Measurements from ENCODE around the gene OGFR.

Gene OGFR

GRCh38 chr20:62827311-62828038, 22.8 kb downstream of the OGFR start:
- no peak for DNase-seq

- DNase-seq = no peak
These were observed 23.4 kb downstream of the OGFR start for GRCh38 chr20:62828051-62828450.

- no peak for DNase-seq
These were observed 24.0 kb downstream of the OGFR start for GRCh38 chr20:62828511-62829230.

- no peak for DNase-seq
These were observed 24.9 kb downstream of the OGFR start for GRCh38 chr20:62829231-62830230.

- DNase-seq = no peak
These were observed 25.6 kb downstream of the OGFR start for GRCh38 chr20:62830251-62830650.

- no peak for DNase-seq
These were observed 26.2 kb downstream of the OGFR start for GRCh38 chr20:62830821-62831220.

GRCh38 chr20:62831361-62831788, 26.7 kb downstream of the OGFR start:
- DNase-seq = no peak

GRCh38 chr20:62831854-62832211, 27.2 kb downstream of the OGFR start:
- no peak for DNase-seq

- DNase-seq = peak; percentile 62
These were observed 27.7 kb downstream of the OGFR start for GRCh38 chr20:62832212-62832922.

- no peak for DNase-seq
These were observed 28.3 kb downstream of the OGFR start for GRCh38 chr20:62832951-62833391.

- DNase-seq = no peak
These were observed 30.5 kb downstream of the OGFR start for GRCh38 chr20:62834967-62835730.

GRCh38 chr20:62835931-62836861, 31.6 kb downstream of the OGFR start:
- no peak for DNase-seq

GRCh38 chr20:62836967-62837490, 32.4 kb downstream of the OGFR start:
- no peak for DNase-seq

- no peak for DNase-seq
These were observed 33.1 kb downstream of the OGFR start for GRCh38 chr20:62837790-62838127.

- no peak for DNase-seq
These were observed 33.7 kb downstream of the OGFR start for GRCh38 chr20:62838128-62838891.

GRCh38 chr20:62839261-62839660, 34.6 kb downstream of the OGFR start:
- DNase-seq = no peak

GRCh38 chr20:62839816-62840215, 35.2 kb downstream of the OGFR start:
- DNase-seq = no peak

- DNase-seq = no peak
These were observed 35.9 kb downstream of the OGFR start for GRCh38 chr20:62840244-62841197.

Data from stimulated activated CD4-positive, alpha-beta T cell treated with anti-CD3 and anti-CD28 coated beads, Interleukin-15, amount 100 ng/mL, for 24 hours (primary cell).